Transverse colon (tissue), 4 donors: ENCODE results near the gene TMEM98. TPM values are rescaled to one million over a fixed set of nuclear protein-coding genes. Genes with fewer than 3 reads are reported as not detected.

Experiments used
- DNase-seq: peaks from one replicate; pipeline ENCODE4 v3.0.0-alpha.2; 2019
- H3K27ac ChIP-seq, 4 donors: fragments of 200-600 bp; sonication (generic); 2 replicates each; pipeline ENCODE4 v1.5.1; 2016 to 2018; ENCODE audit warnings: inconsistent platforms in 4 of 4
- H3K27me3 ChIP-seq: fragments of 200-600 bp; sonication (generic); 2 replicates; pipeline ENCODE4 v1.5.1; 2017; ENCODE audit warnings: inconsistent platforms
- H3K36me3 ChIP-seq, 4 donors: fragments of 200-600 bp; sonication (generic); 2 replicates each; pipeline ENCODE4 v1.5.1; 2017 to 2019; ENCODE audit warnings: inconsistent platforms in 4 of 4
- H3K4me1 ChIP-seq, 4 donors: fragments of 200-600 bp; sonication (generic); 2 replicates each; pipeline ENCODE4 v1.5.1; 2017 to 2020; ENCODE audit warnings: inconsistent platforms in 4 of 4
- H3K4me3 ChIP-seq, 4 donors: fragments of 200-600 bp; sonication (generic); 1 replicate in 1 of 4; 2 replicates in 3 of 4; pipeline versions ENCODE4 v1.5.1 to v1.6.1; 2017 to 2019; ENCODE audit warnings: inconsistent platforms in 4 of 4
- H3K9me3 ChIP-seq, 2 donors: fragments of 200-600 bp; sonication (generic); 2 replicates each; pipeline ENCODE4 v1.5.1; 2017 to 2019; ENCODE audit warnings: inconsistent platforms in 2 of 2
- EP300 ChIP-seq: sonication (generic); formaldehyde crosslinking; IDR thresholded peaks from one replicate; pipeline ENCODE4 v1.6.1; 2017; ENCODE audit warnings: antibody characterized with exemption, low read depth
- POLR2A ChIP-seq: fragments of 450-650 bp; IDR thresholded peaks from one replicate; pipeline ENCODE4 v1.6.1; 2016; ENCODE audit warnings: antibody characterized with exemption, mild to moderate bottlenecking, moderate library complexity
- POLR2AphosphoS5 ChIP-seq, 3 donors: sonication (generic); formaldehyde crosslinking; IDR thresholded peaks; one replicate each; pipeline ENCODE4 v1.6.1; 2016; ENCODE audit warnings: antibody characterized with exemption in 3 of 3
- WGBS, 2 donors: methylation state at CpG; one replicate each; pipeline ENCODE4 v1.1.5; 2018; ENCODE audit warnings: low coverage in 1 of 2; 5-methylcytosine and 5-hydroxymethylcytosine counted together
- in situ Hi-C, 4 donors: fragments of 200-750 bp; cut with MboI; loops; one replicate each; pipeline versions ENCODE4 v1.15.0 to v1.15.1; 2017; ENCODE audit warnings: low sequenced_read_pairs in 3 of 4, low pct_ligation_motif_present in 1 of 4, low pct_unique_long_range_greater_than_20kb in 1 of 4
- intact Hi-C: fragments of 100-400 bp; cut with DNase I; formaldehyde crosslinking; loops from one replicate; pipeline ENCODE4 v1.15.1; 2023; ENCODE audit warnings: low total_unique reads
- total RNA-seq, 4 donors: library from RNA; depleted of rRNA; stranded (reverse); fragments of >200 nt; gene quantifications; one replicate each; pipeline ENCODE4 v1.1.0, GENCODE V29; 2016
- TF ChIP-seq, protein P1 (sequence below), 5 experiments: fragments of 200-600 bp in 3 of 5; fragments of 450-650 bp in 2 of 5; sonication (generic) in 3 of 5; IDR thresholded peaks; 1 replicate in 2 of 5; 2 replicates in 3 of 5; pipeline ENCODE4 v1.5.1; 2016 to 2017; ENCODE audit warnings: antibody characterized with exemption in 5 of 5, inconsistent platforms in 3 of 5, mild to moderate bottlenecking in 2 of 5, moderate library complexity in 1 of 5

TMEM98 gene
- total RNA-seq, 4 donors from 2014 or later = 70.7 to 219 (median 175) TPM

DNA sequence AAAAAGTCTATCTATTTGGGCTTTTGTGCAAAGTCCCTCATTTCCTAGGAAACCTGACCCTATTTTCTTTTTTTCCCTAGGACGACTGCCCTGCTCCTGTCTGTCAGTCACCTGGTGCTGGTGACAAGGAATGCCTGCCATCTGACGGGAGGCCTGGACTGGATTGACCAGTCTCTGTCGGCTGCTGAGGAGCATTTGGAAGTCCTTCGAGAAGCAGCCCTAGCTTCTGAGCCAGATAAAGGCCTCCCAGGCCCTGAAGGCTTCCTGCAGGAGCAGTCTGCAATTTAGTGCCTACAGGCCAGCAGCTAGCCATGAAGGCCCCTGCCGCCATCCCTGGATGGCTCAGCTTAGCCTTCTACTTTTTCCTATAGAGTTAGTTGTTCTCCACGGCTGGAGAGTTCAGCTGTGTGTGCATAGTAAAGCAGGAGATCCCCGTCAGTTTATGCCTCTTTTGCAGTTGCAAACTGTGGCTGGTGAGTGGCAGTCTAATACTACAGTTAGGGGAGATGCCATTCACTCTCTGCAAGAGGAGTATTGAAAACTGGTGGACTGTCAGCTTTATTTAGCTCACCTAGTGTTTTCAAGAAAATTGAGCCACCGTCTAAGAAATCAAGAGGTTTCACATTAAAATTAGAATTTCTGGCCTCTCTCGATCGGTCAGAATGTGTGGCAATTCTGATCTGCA lies 12.9 kb downstream of the TMEM98 start:
- no peaks in the 10 kb centered on the region for H3K27me3 ChIP-seq
- peaks cover 0 to 10% (median 0%) of the 10 kb centered on the region in 4 donors for H3K36me3 ChIP-seq
- TF ChIP-seq POLR2AphosphoS5 (IDR thresholded peaks at IDR 0.05) (no peak), EP300 (no peak), POLR2A (no peak)
- TF ChIP-seq, protein P1, sequence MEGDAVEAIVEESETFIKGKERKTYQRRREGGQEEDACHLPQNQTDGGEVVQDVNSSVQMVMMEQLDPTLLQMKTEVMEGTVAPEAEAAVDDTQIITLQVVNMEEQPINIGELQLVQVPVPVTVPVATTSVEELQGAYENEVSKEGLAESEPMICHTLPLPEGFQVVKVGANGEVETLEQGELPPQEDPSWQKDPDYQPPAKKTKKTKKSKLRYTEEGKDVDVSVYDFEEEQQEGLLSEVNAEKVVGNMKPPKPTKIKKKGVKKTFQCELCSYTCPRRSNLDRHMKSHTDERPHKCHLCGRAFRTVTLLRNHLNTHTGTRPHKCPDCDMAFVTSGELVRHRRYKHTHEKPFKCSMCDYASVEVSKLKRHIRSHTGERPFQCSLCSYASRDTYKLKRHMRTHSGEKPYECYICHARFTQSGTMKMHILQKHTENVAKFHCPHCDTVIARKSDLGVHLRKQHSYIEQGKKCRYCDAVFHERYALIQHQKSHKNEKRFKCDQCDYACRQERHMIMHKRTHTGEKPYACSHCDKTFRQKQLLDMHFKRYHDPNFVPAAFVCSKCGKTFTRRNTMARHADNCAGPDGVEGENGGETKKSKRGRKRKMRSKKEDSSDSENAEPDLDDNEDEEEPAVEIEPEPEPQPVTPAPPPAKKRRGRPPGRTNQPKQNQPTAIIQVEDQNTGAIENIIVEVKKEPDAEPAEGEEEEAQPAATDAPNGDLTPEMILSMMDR (IDR thresholded peaks at IDR 0.05) = no peak
- H3K4me3 ChIP-seq = no peak overlapping the region
- WGBS, 2 donors = 77 to 90% methylated on average over 3 to 10 of the region's 10 CpGs
- H3K4me1 ChIP-seq = peaks cover 0 to 19% (median 7%) of the 10 kb centered on the region in 4 donors
- no peak for DNase-seq
- no peaks in the 10 kb centered on the region for H3K9me3 ChIP-seq
- intact Hi-C loops (no loop called here), in situ Hi-C loops (no loop called here)
- no peak overlapping the region for H3K27ac ChIP-seq

DNA sequence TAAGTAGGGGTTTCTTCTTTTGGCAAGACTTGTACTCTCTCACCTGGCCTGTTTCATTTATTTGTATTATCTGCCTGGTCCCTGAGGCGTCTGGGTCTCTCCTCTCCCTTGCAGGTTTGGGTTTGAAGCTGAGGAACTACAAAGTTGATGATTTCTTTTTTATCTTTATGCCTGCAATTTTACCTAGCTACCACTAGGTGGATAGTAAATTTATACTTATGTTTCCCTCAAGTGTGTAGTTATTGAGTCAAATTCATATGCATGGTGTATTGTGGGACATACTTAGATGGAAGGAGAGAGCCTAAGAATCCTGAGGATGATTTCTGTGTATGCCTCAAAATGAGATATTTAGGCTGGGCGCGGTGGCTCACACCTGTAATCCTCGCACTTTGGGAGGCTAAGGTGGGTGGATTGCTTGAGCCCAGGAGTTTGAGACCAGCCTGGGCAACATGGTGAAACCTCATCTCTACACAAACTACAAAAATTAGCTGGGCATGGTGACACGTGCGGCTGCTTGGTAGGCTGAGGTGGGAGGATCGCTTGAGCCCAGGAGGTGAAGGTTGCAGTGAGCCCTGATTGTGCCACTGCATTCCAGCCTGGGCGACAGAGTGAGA lies 13.6 kb downstream of the TMEM98 start:
- TF ChIP-seq, protein P1 (IDR thresholded peaks at IDR 0.05) = peak; percentile 26 to 59 (median 40)
- TF ChIP-seq EP300 = no peak
- DNase-seq = no peak
- 92 to 93% methylated on average over 5 to 8 of the region's 8 CpGs for WGBS, 2 donors
- H3K27ac ChIP-seq = no peak overlapping the region
- in situ Hi-C loops = no loop called here
- intact Hi-C loops = no loop called here
- no peaks in the 10 kb centered on the region for H3K9me3 ChIP-seq
- no peaks in the 10 kb centered on the region for H3K27me3 ChIP-seq
- no peak overlapping the region for H3K4me3 ChIP-seq
- peaks cover 0 to 19% (median 7%) of the 10 kb centered on the region in 4 donors for H3K4me1 ChIP-seq
- H3K36me3 ChIP-seq = peaks cover 0 to 10% (median 0%) of the 10 kb centered on the region in 4 donors

DNA sequence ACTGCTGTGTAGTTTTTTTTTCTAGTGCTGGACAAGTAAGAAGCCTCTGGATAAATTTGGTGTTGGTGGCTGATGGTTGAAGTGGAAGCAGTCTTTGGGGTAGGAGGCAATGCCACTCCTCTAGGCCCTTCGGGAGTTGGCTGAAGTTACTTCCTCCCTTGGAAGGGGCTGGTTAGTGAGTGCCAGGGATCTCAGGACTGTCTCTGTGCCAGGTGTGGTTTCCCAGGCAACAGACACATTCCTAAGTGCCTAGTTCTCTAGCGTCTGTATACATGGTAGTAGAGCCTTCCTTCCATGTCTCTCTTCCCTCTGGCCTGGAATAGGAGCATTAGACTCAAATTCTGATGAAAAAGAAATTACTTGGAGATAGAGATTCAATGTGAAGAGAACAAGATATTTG lies 15.3 kb downstream of the TMEM98 start:
- TF ChIP-seq POLR2A (no peak), EP300 (no peak), POLR2AphosphoS5 (IDR thresholded peaks at IDR 0.05) (no peak)
- TF ChIP-seq, protein P1 (IDR thresholded peaks at IDR 0.05) = no peak
- H3K9me3 ChIP-seq = no peaks in the 10 kb centered on the region
- H3K4me3 ChIP-seq = no peak overlapping the region
- 33% methylated on average over 2 of the region's 2 CpGs; no CpG with 5 or more reads in 1 of the 2 donors for WGBS, 2 donors
- H3K4me1 ChIP-seq = peaks cover 0 to 11% (median 5%) of the 10 kb centered on the region in 4 donors
- intact Hi-C loops = no loop called here
- H3K27me3 ChIP-seq = no peaks in the 10 kb centered on the region
- in situ Hi-C loops = no loop called here
- H3K36me3 ChIP-seq = peaks cover 0 to 10% (median 0%) of the 10 kb centered on the region in 4 donors
- DNase-seq = no peak
- H3K27ac ChIP-seq = no peak overlapping the region

DNA sequence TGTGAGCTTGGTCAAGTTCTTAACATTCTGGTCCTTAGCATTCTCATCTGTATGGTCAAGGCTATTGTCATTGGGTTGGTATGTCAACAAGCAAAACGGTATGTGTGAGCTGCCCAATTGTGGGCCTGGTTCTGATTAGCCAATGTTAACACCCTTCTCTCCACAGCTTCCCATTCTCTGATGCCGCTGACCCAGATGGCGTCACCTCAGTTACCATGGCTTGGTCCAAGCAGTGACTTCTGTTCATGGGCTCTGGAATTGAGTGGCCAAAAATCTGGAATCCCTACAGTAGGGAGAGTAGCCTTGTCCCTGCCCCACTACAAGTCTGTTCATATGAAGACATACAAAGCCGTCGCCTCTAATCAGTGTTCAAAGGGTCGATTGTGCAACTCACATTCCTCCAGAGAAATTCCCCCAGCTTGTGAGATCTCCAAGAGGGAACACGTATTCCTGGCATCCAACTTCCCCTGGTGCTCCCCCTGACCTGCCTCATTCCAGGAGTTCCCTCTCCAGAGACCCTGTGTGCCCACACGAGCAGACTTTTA lies 15.8 kb downstream of the TMEM98 start:
- H3K27ac ChIP-seq = no peak overlapping the region
- no peaks in the 10 kb centered on the region for H3K27me3 ChIP-seq
- no peak for DNase-seq
- H3K36me3 ChIP-seq = peaks cover 0 to 10% (median 0%) of the 10 kb centered on the region in 4 donors
- in situ Hi-C loops (no loop called here), intact Hi-C loops (no loop called here)
- H3K9me3 ChIP-seq = no peaks in the 10 kb centered on the region
- 60 to 61% methylated on average over 1 to 8 of the region's 8 CpGs for WGBS, 2 donors
- peaks cover 0 to 11% (median 5%) of the 10 kb centered on the region in 4 donors for H3K4me1 ChIP-seq
- no peak for TF ChIP-seq POLR2AphosphoS5 (IDR thresholded peaks at IDR 0.05)
- TF ChIP-seq, protein P1 (IDR thresholded peaks at IDR 0.05) = no peak
- no peak for TF ChIP-seq POLR2A
- no peak for TF ChIP-seq EP300
- no peak overlapping the region for H3K4me3 ChIP-seq
